SJCRH30 (cell line): ENCODE measurements around the gene KCNB1. TPM values are rescaled to one million over a fixed set of nuclear protein-coding genes. Genes with fewer than 3 reads are reported as not detected.

Experiments used
- DNase-seq, 2 experiments: peaks; one replicate each; pipeline ENCODE4 v3.0.0-alpha.2; 2015 to 2020
- H3K27ac ChIP-seq: fragments of 250-450 bp; sonication (Bioruptor Pico); 2 replicates; pipeline ENCODE4 v1.5.1; 2020; ENCODE audit warnings: mild to moderate bottlenecking, moderate library complexity
- H3K27me3 ChIP-seq: fragments of 250-450 bp; sonication (Bioruptor Pico); 2 replicates; pipeline ENCODE4 v1.5.1; 2020; ENCODE audit warnings: mild to moderate bottlenecking, moderate library complexity
- H3K36me3 ChIP-seq: fragments of 250-450 bp; sonication (Bioruptor Pico); 2 replicates; pipeline ENCODE4 v1.5.1; 2020; ENCODE audit warnings: mild to moderate bottlenecking, moderate library complexity
- H3K4me1 ChIP-seq: fragments of 250-450 bp; sonication (Bioruptor Pico); 2 replicates; pipeline ENCODE4 v1.5.1; 2020; ENCODE audit warnings: mild to moderate bottlenecking, moderate library complexity
- H3K4me3 ChIP-seq: fragments of 250-450 bp; sonication (Bioruptor Pico); 2 replicates; pipeline ENCODE4 v1.5.1; 2020; ENCODE audit warnings: mild to moderate bottlenecking, moderate library complexity
- H3K9me3 ChIP-seq: fragments of 250-450 bp; sonication (Bioruptor Pico); replicated peaks from 2 replicates; pipeline ENCODE4 v1.5.1; 2020; ENCODE audit warnings: mild to moderate bottlenecking, moderate library complexity
- total RNA-seq: library from RNA; depleted of rRNA; stranded (reverse); fragments of >200 nt; shearing (Covaris generic); gene quantifications from 2 replicates; pipeline ENCODE4 v1.2.3, GENCODE V29; 2014

Gene KCNB1
- total RNA-seq, 1 experiment from 2014 or later, result 0.10 TPM

GRCh38 chr20:49395659-49396058 is 86.8 kb downstream of the KCNB1 start:
- Histone ChIP-seq H3K9me3 (no peaks in the 10 kb centered on the region), H3K27me3 (no peaks in the 10 kb centered on the region), H3K36me3 (no peaks in the 10 kb centered on the region), H3K27ac (no peak overlapping the region), H3K4me1 (peaks cover 17% of the 10 kb centered on the region), H3K4me3 (no peak overlapping the region)
- no peak for DNase-seq

GRCh38 chr20:49395183-49395582 is 87.3 kb downstream of the KCNB1 start:
- no peak for DNase-seq
- no peak overlapping the region for H3K27ac ChIP-seq
- H3K9me3 ChIP-seq, result no peaks in the 10 kb centered on the region
- peaks cover 17% of the 10 kb centered on the region for H3K4me1 ChIP-seq
- no peak overlapping the region for H3K4me3 ChIP-seq
- no peaks in the 10 kb centered on the region for H3K27me3 ChIP-seq
- H3K36me3 ChIP-seq, result no peaks in the 10 kb centered on the region

- no peak for DNase-seq
- H3K4me3 ChIP-seq, result no peak overlapping the region
- H3K9me3 ChIP-seq, result no peaks in the 10 kb centered on the region
- H3K4me1 ChIP-seq, result peaks cover 17% of the 10 kb centered on the region
- no peak overlapping the region for H3K27ac ChIP-seq
- H3K27me3 ChIP-seq, result no peaks in the 10 kb centered on the region
- H3K36me3 ChIP-seq, result no peaks in the 10 kb centered on the region
These were observed 87.7 kb downstream of the KCNB1 start for GRCh38 chr20:49394757-49395156.

- Histone ChIP-seq H3K27me3 (no peaks in the 10 kb centered on the region), H3K9me3 (no peaks in the 10 kb centered on the region), H3K4me3 (no peak overlapping the region), H3K27ac (no peak overlapping the region), H3K36me3 (no peaks in the 10 kb centered on the region), H3K4me1 (peaks cover 17% of the 10 kb centered on the region)
- peak in 1 of 2 experiments; percentile 26 for DNase-seq
These were observed 88.2 kb downstream of the KCNB1 start for GRCh38 chr20:49394264-49394663.

- Histone ChIP-seq H3K4me1 (peaks cover 17% of the 10 kb centered on the region), H3K4me3 (no peak overlapping the region), H3K27me3 (no peaks in the 10 kb centered on the region), H3K27ac (no peak overlapping the region), H3K36me3 (no peaks in the 10 kb centered on the region), H3K9me3 (no peaks in the 10 kb centered on the region)
- DNase-seq, result no peak
These were observed 88.7 kb downstream of the KCNB1 start for GRCh38 chr20:49393803-49394202.

GRCh38 chr20:49392745-49393144 is 89.7 kb downstream of the KCNB1 start:
- no peak for DNase-seq
- no peak overlapping the region for H3K4me3 ChIP-seq
- H3K9me3 ChIP-seq, result no peaks in the 10 kb centered on the region
- H3K36me3 ChIP-seq, result no peaks in the 10 kb centered on the region
- H3K27ac ChIP-seq, result no peak overlapping the region
- no peaks in the 10 kb centered on the region for H3K27me3 ChIP-seq
- peaks cover 11% of the 10 kb centered on the region for H3K4me1 ChIP-seq

GRCh38 chr20:49391404-49392245 is 90.8 kb downstream of the KCNB1 start:
- Histone ChIP-seq H3K4me1 (peaks cover 8% of the 10 kb centered on the region; the same call in 1 of the 2 replicates), H3K9me3 (no peaks in the 10 kb centered on the region), H3K27ac (no peak overlapping the region), H3K4me3 (no peak overlapping the region), H3K36me3 (no peaks in the 10 kb centered on the region), H3K27me3 (no peaks in the 10 kb centered on the region)
- DNase-seq, result no peak

GRCh38 chr20:49389854-49390253 is 92.6 kb downstream of the KCNB1 start:
- Histone ChIP-seq H3K27me3 (no peaks in the 10 kb centered on the region), H3K36me3 (no peaks in the 10 kb centered on the region), H3K4me1 (peaks cover 8% of the 10 kb centered on the region; the same call in 1 of the 2 replicates), H3K27ac (no peak overlapping the region), H3K4me3 (no peak overlapping the region), H3K9me3 (no peaks in the 10 kb centered on the region)
- no peak for DNase-seq

- no peak for DNase-seq
- no peaks in the 10 kb centered on the region for H3K27me3 ChIP-seq
- H3K9me3 ChIP-seq, result no peaks in the 10 kb centered on the region
- H3K4me1 ChIP-seq, result peaks cover 8% of the 10 kb centered on the region; the same call in 1 of the 2 replicates
- no peaks in the 10 kb centered on the region for H3K36me3 ChIP-seq
- H3K27ac ChIP-seq, result no peak overlapping the region
- H3K4me3 ChIP-seq, result no peak overlapping the region
These were observed 93.7 kb downstream of the KCNB1 start for GRCh38 chr20:49388744-49389143.

- Histone ChIP-seq H3K36me3 (no peaks in the 10 kb centered on the region), H3K4me1 (peaks cover 8% of the 10 kb centered on the region; the same call in 1 of the 2 replicates), H3K9me3 (no peaks in the 10 kb centered on the region), H3K27me3 (no peaks in the 10 kb centered on the region), H3K4me3 (no peak overlapping the region), H3K27ac (no peak overlapping the region)
- no peak for DNase-seq
These were observed 94.9 kb downstream of the KCNB1 start for GRCh38 chr20:49387581-49387939.

- H3K27ac ChIP-seq, result no peak overlapping the region
- no peak overlapping the region for H3K4me3 ChIP-seq
- H3K9me3 ChIP-seq, result no peaks in the 10 kb centered on the region
- no peaks in the 10 kb centered on the region for H3K36me3 ChIP-seq
- H3K4me1 ChIP-seq, result peaks cover 10% of the 10 kb centered on the region; the same call in 1 of the 2 replicates
- H3K27me3 ChIP-seq, result no peaks in the 10 kb centered on the region
- DNase-seq, result peak; percentile 45 to 58
These were observed 95.5 kb downstream of the KCNB1 start for GRCh38 chr20:49386848-49387580.

- H3K27ac ChIP-seq, result no peak overlapping the region
- H3K4me1 ChIP-seq, result peaks cover 23% of the 10 kb centered on the region
- no peak overlapping the region for H3K4me3 ChIP-seq
- no peaks in the 10 kb centered on the region for H3K36me3 ChIP-seq
- peak; percentile 64 to 86 for DNase-seq
- no peaks in the 10 kb centered on the region for H3K27me3 ChIP-seq
- no peaks in the 10 kb centered on the region for H3K9me3 ChIP-seq
These were observed 97.0 kb downstream of the KCNB1 start for GRCh38 chr20:49385465-49385864.

- DNase-seq, result peak; percentile 90 to 95
- no peak overlapping the region for H3K4me3 ChIP-seq
- H3K4me1 ChIP-seq, result peaks cover 23% of the 10 kb centered on the region
- no peaks in the 10 kb centered on the region for H3K36me3 ChIP-seq
- H3K27me3 ChIP-seq, result no peaks in the 10 kb centered on the region
- H3K27ac ChIP-seq, result no peak overlapping the region
- H3K9me3 ChIP-seq, result no peaks in the 10 kb centered on the region
These were observed 97.7 kb downstream of the KCNB1 start for GRCh38 chr20:49384437-49385434.
